Fibroblast of skin of right quadriceps (primary cell): ENCODE measurements around the gene RPL10A.

Source experiments
- DNase-seq: peaks from one replicate; pipeline ENCODE4 v3.0.0-alpha.2; 2013

The RPL10A gene

GRCh38 chr6:35449287-35449881 lies 18.8 kb upstream of the RPL10A start:
- peak; percentile 69 for DNase-seq

GRCh38 chr6:35451354-35452182 lies 16.6 kb upstream of the RPL10A start:
- DNase-seq = no peak

- DNase-seq = peak; percentile 90
Measured at GRCh38 chr6:35452183-35453090, 15.8 kb upstream of the RPL10A start, which contains the start of gene FANCE. Gene FANCE, plus strand, starts transcription at chr6:35452338. Its CDS starts 208 bp downstream, at chr6:35452546.

- no peak for DNase-seq
Measured at GRCh38 chr6:35453236-35453635, 15.0 kb upstream of the RPL10A start.

GRCh38 chr6:35454391-35455110 lies 13.7 kb upstream of the RPL10A start:
- no peak for DNase-seq

- no peak for DNase-seq
Measured at GRCh38 chr6:35457907-35458306, 10.3 kb upstream of the RPL10A start.

- DNase-seq = no peak
Measured at GRCh38 chr6:35461270-35461669, 6.9 kb upstream of the RPL10A start.

- no peak for DNase-seq
Measured at GRCh38 chr6:35463292-35463691, 4.9 kb upstream of the RPL10A start.

GRCh38 chr6:35465646-35466045 lies 2.6 kb upstream of the RPL10A start:
- no peak for DNase-seq

- no peak for DNase-seq
Measured at GRCh38 chr6:35468980-35469750, 964 bp downstream of the RPL10A start.

- no peak for DNase-seq
Measured at GRCh38 chr6:35469751-35470662, 1.8 kb downstream of the RPL10A start.

GRCh38 chr6:35470663-35471120 lies 2.5 kb downstream of the RPL10A start:
- no peak for DNase-seq

GRCh38 chr6:35471836-35472345 lies 3.7 kb downstream of the RPL10A start:
- DNase-seq = no peak

- no peak for DNase-seq
Measured at GRCh38 chr6:35473075-35473849, 5.1 kb downstream of the RPL10A start.

GRCh38 chr6:35473850-35474130 lies 5.6 kb downstream of the RPL10A start:
- no peak for DNase-seq

GRCh38 chr6:35474131-35474941 lies 6.1 kb downstream of the RPL10A start:
- DNase-seq = no peak

GRCh38 chr6:35474942-35475570 lies 6.9 kb downstream of the RPL10A start:
- DNase-seq = no peak

- no peak for DNase-seq
Measured at GRCh38 chr6:35475573-35475972, 7.4 kb downstream of the RPL10A start.
